Mesangial cell (primary cell): ENCODE measurements around the gene MPP7. TPM values are rescaled to one million over a fixed set of nuclear protein-coding genes. Genes with fewer than 3 reads are reported as not detected.

ENCODE experiments used
- total RNA-seq: library from RNA; depleted of rRNA; stranded (reverse); fragments of >200 nt; gene quantifications from 2 replicates; pipeline ENCODE4 v1.2.3, GENCODE V29; 2015

Gene MPP7
- 1.4 and 2.8 TPM in 2 replicates for total RNA-seq

DNA sequence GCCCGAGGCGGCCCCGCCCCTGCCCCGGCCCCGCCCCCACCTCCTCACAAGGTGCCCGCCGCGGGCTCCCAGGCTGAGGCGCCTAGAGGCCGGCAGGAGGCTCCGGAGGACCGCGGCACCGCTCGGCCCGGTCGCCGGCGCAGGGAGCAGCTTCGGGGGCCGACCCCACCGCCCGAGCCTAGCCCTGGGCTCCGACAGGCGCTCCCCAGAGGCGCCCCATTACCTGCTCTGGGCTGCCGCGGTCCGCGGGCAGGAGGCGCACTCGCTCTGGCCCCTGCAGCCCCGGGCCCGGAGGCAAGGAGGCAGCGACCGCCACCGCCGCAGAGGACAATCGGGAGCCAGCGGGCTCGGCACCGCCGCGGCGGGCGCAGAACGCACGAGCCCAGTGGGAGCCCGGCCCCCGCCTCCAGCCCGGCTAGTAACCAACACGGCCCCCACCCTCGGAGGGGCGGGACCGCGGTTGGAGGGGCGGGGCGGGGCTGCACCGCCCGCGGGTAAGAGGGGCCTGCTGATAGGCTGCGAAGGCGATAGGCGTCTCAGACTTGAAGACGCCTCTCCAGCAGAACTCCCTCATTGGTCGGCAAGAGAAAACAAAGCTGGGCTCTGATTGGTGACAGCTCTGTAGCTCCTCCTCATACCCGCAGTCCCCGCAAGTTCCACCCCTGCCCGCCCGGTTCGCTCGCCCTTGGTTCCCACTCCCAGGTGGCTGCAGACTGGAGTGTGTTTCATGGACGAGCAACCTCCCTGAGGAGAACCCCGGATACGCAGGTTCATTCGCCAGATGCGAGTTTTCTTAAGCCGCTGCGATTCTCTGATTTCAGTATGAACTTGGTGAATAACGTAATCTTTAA, at the start of gene MPP7:
TSS of gene MPP7 (minus strand) at position 427 of the 851 bp plus-strand sequence. CDS start 64,460 bp downstream, outside the sequence.

Other genes with a start within 250 kb of the MPP7 start
- 48.1 and 50.7 TPM in 2 replicates for gene WAC, start 230.1 kb upstream of the MPP7 start, total RNA-seq